ENCODE measurements around the gene FYN. TPM values are rescaled to one million over a fixed set of nuclear protein-coding genes. Genes with fewer than 3 reads are reported as not detected.

FYN gene
- total RNA-seq, 4 donors from 2014 or later, result 143 to 219 (median 165) TPM

GRCh38 chr6:111679126-111679858, 194.0 kb downstream of the FYN start:
- peaks cover 0 to 46% (median 8%) of the 10 kb centered on the region in 4 donors for H3K4me1 ChIP-seq
- WGBS, 2 donors, result 83 to 87% methylated on average over 5 of the region's 5 CpGs
- H3K36me3 ChIP-seq, result peaks cover 0 to 2% (median 0%) of the 10 kb centered on the region in 3 donors

DNA sequence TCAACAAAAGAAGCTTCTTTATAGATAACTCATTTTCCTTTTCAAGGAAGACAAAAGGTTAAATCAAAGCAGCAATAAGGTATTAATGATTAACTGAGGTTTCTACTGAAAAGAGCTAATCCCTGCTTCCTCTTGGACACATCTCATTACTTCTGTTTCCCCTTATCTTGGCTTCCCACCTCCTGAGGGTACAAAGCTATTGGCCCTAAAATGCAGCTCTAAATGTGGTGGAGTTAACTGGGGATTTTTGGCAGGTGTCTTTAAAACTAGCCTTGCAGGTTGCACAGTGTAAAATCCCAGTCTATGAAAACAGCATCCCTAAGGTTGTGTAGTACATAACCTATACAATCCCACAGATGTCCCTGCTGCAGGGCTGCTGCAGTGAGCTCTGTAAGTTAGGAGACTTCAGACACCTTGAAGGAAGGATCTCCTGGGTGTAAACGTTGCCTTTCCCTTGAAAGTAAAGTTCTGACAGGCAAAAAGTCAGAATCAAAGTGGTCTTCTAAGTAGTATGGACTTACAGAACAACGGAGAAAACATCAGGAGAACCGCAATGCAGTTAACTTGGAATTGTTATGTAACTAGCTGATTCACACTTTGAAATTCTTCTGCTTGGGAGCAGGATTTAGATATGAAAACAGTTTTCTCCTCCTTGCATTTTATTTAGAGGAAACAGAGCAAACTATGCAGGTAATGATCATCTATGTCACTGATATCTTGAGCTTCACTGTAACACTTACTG, 195.8 kb downstream of the FYN start:
- Histone ChIP-seq H3K27ac (no peak overlapping the region), H3K4me3 (no peak overlapping the region), H3K4me1 (peaks cover 0 to 29% (median 4%) of the 10 kb centered on the region in 4 donors), H3K36me3 (peaks cover 0 to 20% (median 0%) of the 10 kb centered on the region in 3 donors), H3K27me3 (no peaks in the 10 kb centered on the region), H3K9me3 (no peaks in the 10 kb centered on the region)
- DNase-seq (ENCODE audit: low spot score in 2 of 2), result no peak
- 49 to 74% methylated on average over 3 of the region's 3 CpGs for WGBS, 2 donors
- TF ChIP-seq, protein P1, sequence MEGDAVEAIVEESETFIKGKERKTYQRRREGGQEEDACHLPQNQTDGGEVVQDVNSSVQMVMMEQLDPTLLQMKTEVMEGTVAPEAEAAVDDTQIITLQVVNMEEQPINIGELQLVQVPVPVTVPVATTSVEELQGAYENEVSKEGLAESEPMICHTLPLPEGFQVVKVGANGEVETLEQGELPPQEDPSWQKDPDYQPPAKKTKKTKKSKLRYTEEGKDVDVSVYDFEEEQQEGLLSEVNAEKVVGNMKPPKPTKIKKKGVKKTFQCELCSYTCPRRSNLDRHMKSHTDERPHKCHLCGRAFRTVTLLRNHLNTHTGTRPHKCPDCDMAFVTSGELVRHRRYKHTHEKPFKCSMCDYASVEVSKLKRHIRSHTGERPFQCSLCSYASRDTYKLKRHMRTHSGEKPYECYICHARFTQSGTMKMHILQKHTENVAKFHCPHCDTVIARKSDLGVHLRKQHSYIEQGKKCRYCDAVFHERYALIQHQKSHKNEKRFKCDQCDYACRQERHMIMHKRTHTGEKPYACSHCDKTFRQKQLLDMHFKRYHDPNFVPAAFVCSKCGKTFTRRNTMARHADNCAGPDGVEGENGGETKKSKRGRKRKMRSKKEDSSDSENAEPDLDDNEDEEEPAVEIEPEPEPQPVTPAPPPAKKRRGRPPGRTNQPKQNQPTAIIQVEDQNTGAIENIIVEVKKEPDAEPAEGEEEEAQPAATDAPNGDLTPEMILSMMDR (IDR thresholded peaks at IDR 0.05), result no peak
- TF ChIP-seq EP300 (IDR thresholded peaks at IDR 0.05), result no peak
- no peak for TF ChIP-seq POLR2A (IDR thresholded peaks at IDR 0.05)

More at GRCh38 chr6:111679126-111679858, 194.0 kb downstream of the FYN start:
- no peaks in the 10 kb centered on the region for H3K9me3 ChIP-seq
- no peak overlapping the region for H3K4me3 ChIP-seq
- DNase-seq (ENCODE audit: low spot score in 2 of 2), result no peak
- no peak for TF ChIP-seq EP300 (IDR thresholded peaks at IDR 0.05)
- TF ChIP-seq POLR2A (IDR thresholded peaks at IDR 0.05), result no peak
- TF ChIP-seq, protein P1 (IDR thresholded peaks at IDR 0.05), result no peak
- H3K27me3 ChIP-seq, result no peaks in the 10 kb centered on the region
- H3K27ac ChIP-seq, result no peak overlapping the region

GRCh38 chr6:111676383-111676782, 196.9 kb downstream of the FYN start:
- TF ChIP-seq, protein P1 (IDR thresholded peaks at IDR 0.05), result no peak
- TF ChIP-seq POLR2A (IDR thresholded peaks at IDR 0.05) (no peak), EP300 (IDR thresholded peaks at IDR 0.05) (no peak)
- H3K4me3 ChIP-seq, result no peak overlapping the region
- DNase-seq (ENCODE audit: low spot score in 2 of 2), result no peak
- 82 to 88% methylated on average over 2 of the region's 2 CpGs for WGBS, 2 donors
- H3K27ac ChIP-seq, result no peak overlapping the region
- peaks cover 0 to 20% (median 0%) of the 10 kb centered on the region in 4 donors for H3K4me1 ChIP-seq
- H3K9me3 ChIP-seq, result no peaks in the 10 kb centered on the region
- H3K27me3 ChIP-seq, result no peaks in the 10 kb centered on the region
- peaks cover 0 to 31% (median 0%) of the 10 kb centered on the region in 3 donors for H3K36me3 ChIP-seq

DNA sequence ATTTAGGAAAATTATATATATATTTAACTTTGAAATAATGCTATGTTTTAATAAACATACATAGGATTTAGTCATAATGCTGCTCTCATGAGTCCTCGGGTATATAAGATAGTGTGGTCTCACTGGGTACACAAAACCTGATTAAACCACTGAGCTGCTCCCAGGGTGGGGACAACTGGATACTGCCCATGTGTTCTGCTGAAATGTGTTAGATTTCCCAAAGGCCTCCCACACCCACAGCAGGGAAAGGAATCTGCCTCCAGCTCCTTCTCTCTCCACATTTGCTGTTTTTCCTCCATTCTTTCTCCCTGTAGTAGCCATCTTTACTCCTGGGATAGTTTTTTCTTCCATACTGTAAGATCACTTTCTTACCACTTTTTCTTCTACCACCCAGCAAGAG, 198.4 kb downstream of the FYN start:
- WGBS, 2 donors, result 77 to 84% methylated on average over 1 of the region's 1 CpG
- no peak overlapping the region for H3K27ac ChIP-seq
- no peaks in the 10 kb centered on the region for H3K9me3 ChIP-seq
- DNase-seq (ENCODE audit: low spot score in 2 of 2), result no peak
- H3K36me3 ChIP-seq, result peaks cover 0 to 45% (median 0%) of the 10 kb centered on the region in 3 donors
- TF ChIP-seq EP300 (IDR thresholded peaks at IDR 0.05) (no peak), POLR2A (IDR thresholded peaks at IDR 0.05) (no peak)
- TF ChIP-seq, protein P1 (IDR thresholded peaks at IDR 0.05), result no peak
- no peaks in the 10 kb centered on the region for H3K27me3 ChIP-seq
- H3K4me1 ChIP-seq, result peaks cover 0 to 13% (median 0%) of the 10 kb centered on the region in 4 donors
- H3K4me3 ChIP-seq, result no peak overlapping the region

- Histone ChIP-seq H3K27me3 (no peaks in the 10 kb centered on the region), H3K4me3 (no peak overlapping the region), H3K9me3 (no peaks in the 10 kb centered on the region), H3K4me1 (peaks cover 0 to 8% (median 0%) of the 10 kb centered on the region in 4 donors), H3K27ac (no peak overlapping the region), H3K36me3 (peaks cover 0 to 49% (median 0%) of the 10 kb centered on the region in 3 donors)
- 88 to 94% methylated on average over 4 of the region's 4 CpGs for whole genome bisulfite sequencing, 2 donors
- TF ChIP-seq, protein P1 (IDR thresholded peaks at IDR 0.05), result no peak
- no peak for TF ChIP-seq EP300 (IDR thresholded peaks at IDR 0.05)
- no peak for TF ChIP-seq POLR2A (IDR thresholded peaks at IDR 0.05)
- DNase-seq (ENCODE audit: low spot score in 2 of 2), result no peak
These were observed 198.8 kb downstream of the FYN start for GRCh38 chr6:111674413-111674812.

All from tibial nerve (tissue), 4 donors.